ENCODE results near the gene DEPP1. TPM values are rescaled to one million over a fixed set of nuclear protein-coding genes. Genes with fewer than 3 reads are reported as not detected.

DEPP1 gene
- total and polyA plus RNA-seq, 2 donors (not counting 3 experiments of a cell fraction or from before 2014, with no cell fraction given), result 364 to 951 TPM

- ChIA-PET CTCF (interaction anchor here (1.1 to 4.8 kb wide), 6 partner anchors 9 to 69 kb away, joined by 3 to 62 read pairs (median 8); partner anchors contain the start of gene ZNF22), POLR2A (no interaction called here)
- Histone ChIP-seq H3K36me3 (ENCODE audit: control insufficient read depth in 2 of 2, extremely low read depth in 1 of 2, insufficient read depth in 2 of 2, low read length in 2 of 2) (no peaks in the 10 kb centered on the region), H4K20me1 (replicated peaks; ENCODE audit: control insufficient read depth, extremely low read depth, insufficient read depth, low read length) (no peaks in the 10 kb centered on the region), H3K27ac (ENCODE audit: insufficient read depth, low read depth, low read length) (no peak overlapping the region), H3K4me1 (ENCODE audit: control insufficient read depth, extremely low read depth, insufficient read depth, low read length) (no peaks in the 10 kb centered on the region), H3K4me3 (replicated peaks in 1 of 3; ENCODE audit: insufficient read depth in 1 of 3, low read depth in 1 of 3, low read length in 3 of 3) (no peak overlapping the region), H3K9me3 (replicated peaks; ENCODE audit: control insufficient read depth, insufficient read depth, low read length) (no peaks in the 10 kb centered on the region), H3K79me2 (ENCODE audit: control insufficient read depth, insufficient read depth, low read length) (no peaks in the 10 kb centered on the region), H2AFZ (ENCODE audit: low read depth, low read length) (peak overlapping the region; percentile 8), H3K4me2 (ENCODE audit: insufficient read depth, low read length) (no peak overlapping the region), H3K9ac (replicated peaks; ENCODE audit: extremely low read depth, insufficient read depth, low read length) (no peak overlapping the region), H3K27me3 (ENCODE audit: control insufficient read depth in 2 of 2, insufficient read depth in 2 of 2, low read length in 2 of 2) (peaks cover 0 to under 1% of the 10 kb centered on the region in 2 experiments), H3K9me1 (replicated peaks; ENCODE audit: control insufficient read depth, extremely low read depth, insufficient read depth, low read length) (no peaks in the 10 kb centered on the region)
- intact Hi-C loops (cut with micrococcal nuclease), result no loop called here
- DNase-seq (ENCODE audit: low read depth, low spot score) (peak; percentile 38), FAIRE-seq (no peak)
- BruUV-seq (replicated peaks), result no TSS peak
- TF ChIP-seq EZH2 (IDR thresholded peaks at IDR 0.05; ENCODE audit: borderline replicate concordance, low read depth, low read length, severe bottlenecking) (no peak), FOS (IDR thresholded peaks at IDR 0.05; ENCODE audit: borderline replicate concordance, insufficient read depth, low read length) (no peak), MYC (IDR thresholded peaks at IDR 0.05; ENCODE audit: low read depth, low read length) (no peak), JUN (IDR thresholded peaks at IDR 0.05; ENCODE audit: borderline replicate concordance, insufficient read depth, insufficient read length, low read depth) (no peak), CTCF (IDR thresholded peaks at IDR 0.05; ENCODE audit: extremely low read depth in 1 of 2, insufficient read depth in 1 of 2, low read depth in 1 of 2, low read length in 2 of 2) (no peak), POLR2A (IDR thresholded peaks at IDR 0.05; ENCODE audit: low read depth, low read length) (no peak), GATA2 (IDR thresholded peaks at IDR 0.05; ENCODE audit: insufficient read depth, insufficient read length, low read depth, low read length) (no peak), MAX (IDR thresholded peaks at IDR 0.05; ENCODE audit: insufficient read depth, insufficient read length) (no peak), POLR2AphosphoS5 (IDR thresholded peaks at IDR 0.05; ENCODE audit: insufficient read depth, low read depth, low read length) (no peak)
- dilution Hi-C loops (cut with MboI; ENCODE audit: extremely low pct_ligation_motif_present, low sequenced_read_pairs), result no loop called here
These were observed 43.2 kb downstream of the DEPP1 start for GRCh38 chr10:44935201-44935965.
